Caco-2 (cell line): ENCODE measurements around the gene ELK4. TPM values are rescaled to one million over a fixed set of nuclear protein-coding genes. Genes with fewer than 3 reads are reported as not detected.

Experiments used
- BruUV-seq: library from RNA; stranded (reverse); fragments of 400-500 nt; replicated peaks from 2 replicates; lab custom pipeline; 2021; lab: Mats Ljungman, UMichigan
- CTCF ChIA-PET: fragments of 300-600 bp; sonication (Branson Sonifier 250); formaldehyde crosslinking; loops from one replicate; lab custom pipeline; 2022; ENCODE audit warnings: antibody characterized with exemption; lab: Charles Lee
- POLR2A ChIA-PET: fragments of 300-600 bp; sonication (Branson Sonifier 250); formaldehyde crosslinking; loops from one replicate; lab custom pipeline; 2022; ENCODE audit warnings: antibody characterized with exemption; lab: Charles Lee
- DNase-seq, 2 experiments: peaks; one replicate each; pipeline versions ENCODE4 v3.0.0 to v3.0.0-alpha.2; 2020 to 2022
- H3K27me3 ChIP-seq: replicated peaks from 2 replicates; pipeline ENCODE4 v1.6.0; 2011; ENCODE audit warnings: low read length; ENCODE audit not compliant: control insufficient read depth, insufficient read depth
- H3K36me3 ChIP-seq: 2 replicates; pipeline ENCODE4 v1.5.1; 2011; ENCODE audit warnings: low read length; ENCODE audit not compliant: control insufficient read depth, insufficient read depth
- H3K4me1 ChIP-seq: fragments of 250-450 bp; sonication (Bioruptor Pico); 2 replicates; pipeline ENCODE4 v1.5.1; 2020; ENCODE audit warnings: mild to moderate bottlenecking
- H3K4me3 ChIP-seq: 2 replicates; pipeline ENCODE4 v1.5.1; 2011; ENCODE audit warnings: low read depth, mild to moderate bottlenecking, control low read depth, low read length
- H3K9me3 ChIP-seq: fragments of 250-450 bp; sonication (Bioruptor Pico); 2 replicates; pipeline ENCODE4 v1.5.1; 2020; ENCODE audit warnings: mild to moderate bottlenecking, moderate library complexity
- H3K27ac Mint-ChIP-seq: one replicate; pipeline ENCODE4 v1.8.0; 2022; ENCODE audit warnings: mixed read lengths; ENCODE audit not compliant: unreplicated experiment
- H3K27me3 Mint-ChIP-seq: one replicate; pipeline ENCODE4 v1.8.0; 2022; ENCODE audit warnings: mixed read lengths; ENCODE audit not compliant: insufficient read depth, unreplicated experiment
- H3K36me3 Mint-ChIP-seq: one replicate; pipeline ENCODE4 v1.8.0; 2022; ENCODE audit warnings: mild to moderate bottlenecking, mixed read lengths; ENCODE audit not compliant: insufficient read depth, unreplicated experiment
- H3K4me1 Mint-ChIP-seq: one replicate; pipeline ENCODE4 v1.8.0; 2022; ENCODE audit warnings: low read depth, mixed read lengths; ENCODE audit not compliant: unreplicated experiment
- H3K4me3 Mint-ChIP-seq: one replicate; pipeline ENCODE4 v1.8.0; 2022; ENCODE audit warnings: mild to moderate bottlenecking, moderate library complexity, mixed read lengths; ENCODE audit not compliant: unreplicated experiment
- H3K9me3 Mint-ChIP-seq: one replicate; pipeline ENCODE4 v1.8.0; 2022; ENCODE audit warnings: mixed read lengths; ENCODE audit not compliant: unreplicated experiment
- CTCF ChIP-seq, 2 experiments: fragments of 200-600 bp in 1 of 2; IDR thresholded peaks; 1 replicate in 1 of 2; 2 replicates in 1 of 2; pipeline versions ENCODE4 v1.5.1 to v1.8.0; 2011 to 2022; ENCODE audit warnings: antibody characterized with exemption in 1 of 2, control low read depth in 1 of 2, inconsistent platforms in 1 of 2, low read depth in 1 of 2, low read length in 1 of 2, mild to moderate bottlenecking in 1 of 2, moderate library complexity in 1 of 2; ENCODE audit not compliant: insufficient read depth in 1 of 2, severe bottlenecking in 1 of 2, unreplicated experiment in 1 of 2
- intact Hi-C: fragments of 100-400 bp; cut with micrococcal nuclease; formaldehyde crosslinking; loops from one replicate; pipeline ENCODE4 v1.10.0; 2022; ENCODE audit not compliant: unreplicated experiment
- total RNA-seq: library from RNA; stranded (reverse); gene quantifications from 2 replicates; pipeline ENCODE4 v1.2.3, GENCODE V29; 2022

The ELK4 gene
- total RNA-seq, 1 experiment from 2014 or later: 14.4 TPM

- ChIA-PET POLR2A (no interaction called here), CTCF (no interaction called here)
- Mint-ChIP-seq H3K4me3 (no peak overlapping the region), H3K4me1 (no peaks in the 10 kb centered on the region), H3K27me3 (no peaks in the 10 kb centered on the region), H3K36me3 (peaks cover 8% of the 10 kb centered on the region), H3K27ac (no peak overlapping the region), H3K9me3 (no peaks in the 10 kb centered on the region)
- intact Hi-C loops: no loop called here
- Histone ChIP-seq H3K4me1 (no peaks in the 10 kb centered on the region), H3K9me3 (no peaks in the 10 kb centered on the region), H3K4me3 (no peak overlapping the region), H3K27me3 (no peaks in the 10 kb centered on the region), H3K36me3 (0 out of 2 replicates have a peak, but pooled peaks cover 1% of the 10 kb centered on the region)
- BruUV-seq: no TSS peak
- no peak for DNase-seq
- TF ChIP-seq CTCF (IDR thresholded peaks at IDR 0.05; ENCODE audit: insufficient read depth in 1 of 2, low read depth in 1 of 2, low read length in 1 of 2, severe bottlenecking in 1 of 2, unreplicated experiment in 1 of 2): no peak
Observed at GRCh38 chr1:205597691-205598314, 34.0 kb downstream of the ELK4 start.

DNA sequence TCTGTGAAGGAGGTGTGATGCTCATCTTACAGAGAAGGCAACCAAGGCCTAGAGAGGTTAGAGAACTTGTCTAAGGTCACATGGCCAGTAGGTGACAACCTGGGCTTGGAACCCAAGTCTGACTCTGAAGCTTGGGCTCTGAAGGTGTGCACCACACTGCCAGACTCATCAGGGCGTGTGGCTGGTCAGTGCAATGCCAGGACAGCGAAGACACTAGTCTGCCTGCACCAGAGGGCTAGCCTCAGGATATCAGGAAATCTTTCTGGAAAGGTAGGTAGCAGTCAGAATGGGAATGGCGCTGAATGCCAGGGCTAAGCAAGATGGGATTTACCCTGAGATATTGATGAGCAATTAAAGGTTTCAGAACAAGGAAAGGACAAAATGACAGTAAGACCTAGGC, 34.9 kb downstream of the ELK4 start:
- H3K27ac Mint-ChIP-seq: no peak overlapping the region
- CTCF ChIA-PET: no interaction called here

GRCh38 chr1:205595861-205596260, 36.0 kb downstream of the ELK4 start:
- ChIA-PET CTCF (interaction anchor here (0.7 kb wide), 1 partner anchor 36 kb away, joined by 5 read pairs; the partner anchor contains the start of gene ELK4), POLR2A (no interaction called here)
- Histone ChIP-seq H3K4me1 (no peaks in the 10 kb centered on the region), H3K27me3 (no peaks in the 10 kb centered on the region), H3K36me3 (no peaks in the 10 kb centered on the region), H3K9me3 (no peaks in the 10 kb centered on the region), H3K4me3 (no peak overlapping the region)
- no TSS peak for BruUV-seq
- no peaks in the 10 kb centered on the region for H3K9me3 Mint-ChIP-seq
- no peak for DNase-seq
- H3K4me1 Mint-ChIP-seq: no peaks in the 10 kb centered on the region
- H3K36me3 Mint-ChIP-seq: peaks cover 8% of the 10 kb centered on the region
- no peaks in the 10 kb centered on the region for H3K27me3 Mint-ChIP-seq
- no peak overlapping the region for H3K4me3 Mint-ChIP-seq
- TF ChIP-seq CTCF (IDR thresholded peaks at IDR 0.05; ENCODE audit: insufficient read depth in 1 of 2, low read depth in 1 of 2, low read length in 1 of 2, severe bottlenecking in 1 of 2, unreplicated experiment in 1 of 2): no peak
- no peak overlapping the region for H3K27ac Mint-ChIP-seq
- intact Hi-C loops: no loop called here

More for the DNA sequence above, 34.9 kb downstream of the ELK4 start:
- Mint-ChIP-seq H3K4me1 (no peaks in the 10 kb centered on the region), H3K36me3 (peaks cover 8% of the 10 kb centered on the region), H3K9me3 (no peaks in the 10 kb centered on the region), H3K4me3 (no peak overlapping the region), H3K27me3 (no peaks in the 10 kb centered on the region)
- no peak for DNase-seq
- Histone ChIP-seq H3K36me3 (no peaks in the 10 kb centered on the region), H3K4me1 (no peaks in the 10 kb centered on the region), H3K4me3 (no peak overlapping the region), H3K9me3 (no peaks in the 10 kb centered on the region), H3K27me3 (no peaks in the 10 kb centered on the region)
- BruUV-seq: no TSS peak
- TF ChIP-seq CTCF (IDR thresholded peaks at IDR 0.05; ENCODE audit: insufficient read depth in 1 of 2, low read depth in 1 of 2, low read length in 1 of 2, severe bottlenecking in 1 of 2, unreplicated experiment in 1 of 2): no peak
- intact Hi-C loops: no loop called here
- POLR2A ChIA-PET: no interaction called here
